Measurements from ENCODE around the gene UROS. TPM values are rescaled to one million over a fixed set of nuclear protein-coding genes. Genes with fewer than 3 reads are reported as not detected.

The UROS gene
- total RNA-seq, 1 donor from 2014 or later, result 50.6 TPM

- H3K4me3 Mint-ChIP-seq, result no peak overlapping the region
- H3K36me3 Mint-ChIP-seq (ENCODE audit: low read depth), result peaks cover 28% of the 10 kb centered on the region
- H3K27ac Mint-ChIP-seq, result no peak overlapping the region
- DNase-seq, result no peak
- peaks cover 8% of the 10 kb centered on the region for H3K4me1 Mint-ChIP-seq
- H3K27me3 Mint-ChIP-seq, result no peaks in the 10 kb centered on the region
- H3K9me3 Mint-ChIP-seq, result no peaks in the 10 kb centered on the region
- intact Hi-C loops (cut with micrococcal nuclease), result no loop called here
These were observed 6.5 kb downstream of the UROS start for GRCh38 chr10:125816548-125816947.

- Mint-ChIP-seq H3K27me3 (no peaks in the 10 kb centered on the region), H3K27ac (no peak overlapping the region), H3K36me3 (ENCODE audit: low read depth) (peaks cover 31% of the 10 kb centered on the region), H3K4me3 (no peak overlapping the region), H3K9me3 (no peaks in the 10 kb centered on the region), H3K4me1 (peaks cover 4% of the 10 kb centered on the region)
- no peak for DNase-seq
- intact Hi-C loops (cut with micrococcal nuclease), result no loop called here
These were observed 7.3 kb downstream of the UROS start for GRCh38 chr10:125815764-125816163.

GRCh38 chr10:125812128-125812750 is 10.8 kb downstream of the UROS start:
- Mint-ChIP-seq H3K27me3 (no peaks in the 10 kb centered on the region), H3K36me3 (ENCODE audit: low read depth) (peaks cover 48% of the 10 kb centered on the region), H3K4me3 (no peak overlapping the region), H3K27ac (no peak overlapping the region), H3K9me3 (peaks cover 3% of the 10 kb centered on the region), H3K4me1 (peaks cover 4% of the 10 kb centered on the region)
- no peak for DNase-seq
- intact Hi-C loops (cut with micrococcal nuclease), result no loop called here

- intact Hi-C loops (cut with micrococcal nuclease), result no loop called here
- Mint-ChIP-seq H3K9me3 (peaks cover 3% of the 10 kb centered on the region), H3K36me3 (ENCODE audit: low read depth) (peaks cover 57% of the 10 kb centered on the region), H3K27ac (no peak overlapping the region), H3K4me1 (peaks cover 3% of the 10 kb centered on the region), H3K4me3 (no peak overlapping the region), H3K27me3 (no peaks in the 10 kb centered on the region)
- DNase-seq, result no peak
These were observed 11.8 kb downstream of the UROS start for GRCh38 chr10:125811251-125811650.

GRCh38 chr10:125808047-125808446 is 15.0 kb downstream of the UROS start:
- Mint-ChIP-seq H3K4me3 (no peak overlapping the region), H3K4me1 (peaks cover 3% of the 10 kb centered on the region)

GRCh38 chr10:125802739-125803138 is 20.3 kb downstream of the UROS start:
- H3K36me3 Mint-ChIP-seq (ENCODE audit: low read depth), result peaks cover 23% of the 10 kb centered on the region
- no peaks in the 10 kb centered on the region for H3K9me3 Mint-ChIP-seq
- H3K27me3 Mint-ChIP-seq, result no peaks in the 10 kb centered on the region
- intact Hi-C loops (cut with micrococcal nuclease), result no loop called here
- no peak for DNase-seq
- peaks cover 2% of the 10 kb centered on the region for H3K4me1 Mint-ChIP-seq
- H3K4me3 Mint-ChIP-seq, result no peak overlapping the region
- H3K27ac Mint-ChIP-seq, result no peak overlapping the region

More at GRCh38 chr10:125808047-125808446, 15.0 kb downstream of the UROS start:
- no peak overlapping the region for H3K27ac Mint-ChIP-seq
- peaks cover 3% of the 10 kb centered on the region for H3K9me3 Mint-ChIP-seq
- intact Hi-C loops (cut with micrococcal nuclease), result no loop called here
- DNase-seq, result no peak
- H3K36me3 Mint-ChIP-seq (ENCODE audit: low read depth), result peaks cover 35% of the 10 kb centered on the region
- H3K27me3 Mint-ChIP-seq, result no peaks in the 10 kb centered on the region

GRCh38 chr10:125802131-125802530 is 20.9 kb downstream of the UROS start:
- Mint-ChIP-seq H3K9me3 (no peaks in the 10 kb centered on the region), H3K4me1 (no peaks in the 10 kb centered on the region), H3K27ac (no peak overlapping the region), H3K27me3 (no peaks in the 10 kb centered on the region), H3K36me3 (ENCODE audit: low read depth) (peaks cover 17% of the 10 kb centered on the region), H3K4me3 (no peak overlapping the region)
- intact Hi-C loops (cut with micrococcal nuclease), result no loop called here
- no peak for DNase-seq

GRCh38 chr10:125801574-125801973 is 21.5 kb downstream of the UROS start:
- H3K4me1 Mint-ChIP-seq, result no peaks in the 10 kb centered on the region
- no peaks in the 10 kb centered on the region for H3K9me3 Mint-ChIP-seq
- no peak for DNase-seq
- H3K27ac Mint-ChIP-seq, result no peak overlapping the region
- intact Hi-C loops (cut with micrococcal nuclease), result no loop called here
- H3K36me3 Mint-ChIP-seq (ENCODE audit: low read depth), result peaks cover 11% of the 10 kb centered on the region
- H3K27me3 Mint-ChIP-seq, result no peaks in the 10 kb centered on the region
- H3K4me3 Mint-ChIP-seq, result no peak overlapping the region

GRCh38 chr10:125799451-125800182 is 23.4 kb downstream of the UROS start:
- H3K9me3 Mint-ChIP-seq, result no peaks in the 10 kb centered on the region
- no peak overlapping the region for H3K27ac Mint-ChIP-seq
- H3K27me3 Mint-ChIP-seq, result no peaks in the 10 kb centered on the region
- H3K4me1 Mint-ChIP-seq, result no peaks in the 10 kb centered on the region
- no peak overlapping the region for H3K4me3 Mint-ChIP-seq
- peaks cover 12% of the 10 kb centered on the region for H3K36me3 Mint-ChIP-seq (ENCODE audit: low read depth)
- no peak for DNase-seq
- intact Hi-C loops (cut with micrococcal nuclease), result no loop called here

GRCh38 chr10:125797994-125798662 is 24.9 kb downstream of the UROS start:
- H3K4me3 Mint-ChIP-seq, result no peak overlapping the region
- H3K9me3 Mint-ChIP-seq, result no peaks in the 10 kb centered on the region
- intact Hi-C loops (cut with micrococcal nuclease), result no loop called here
- DNase-seq, result no peak
- no peaks in the 10 kb centered on the region for H3K4me1 Mint-ChIP-seq
- H3K27me3 Mint-ChIP-seq, result no peaks in the 10 kb centered on the region
- H3K36me3 Mint-ChIP-seq (ENCODE audit: low read depth), result peaks cover 16% of the 10 kb centered on the region
- no peak overlapping the region for H3K27ac Mint-ChIP-seq

GRCh38 chr10:125797424-125797823 is 25.6 kb downstream of the UROS start:
- no peak overlapping the region for H3K27ac Mint-ChIP-seq
- no peak overlapping the region for H3K4me3 Mint-ChIP-seq
- intact Hi-C loops (cut with micrococcal nuclease), result no loop called here
- H3K27me3 Mint-ChIP-seq, result no peaks in the 10 kb centered on the region
- DNase-seq, result no peak
- no peaks in the 10 kb centered on the region for H3K9me3 Mint-ChIP-seq
- H3K4me1 Mint-ChIP-seq, result no peaks in the 10 kb centered on the region
- peaks cover 17% of the 10 kb centered on the region for H3K36me3 Mint-ChIP-seq (ENCODE audit: low read depth)

- Mint-ChIP-seq H3K27ac (no peak overlapping the region), H3K27me3 (no peaks in the 10 kb centered on the region), H3K36me3 (ENCODE audit: low read depth) (peaks cover 23% of the 10 kb centered on the region), H3K4me1 (no peaks in the 10 kb centered on the region), H3K4me3 (no peak overlapping the region), H3K9me3 (no peaks in the 10 kb centered on the region)
- intact Hi-C loops (cut with micrococcal nuclease), result no loop called here
- no peak for DNase-seq
These were observed 27.3 kb downstream of the UROS start for GRCh38 chr10:125795637-125796190.

- no peak for DNase-seq
- peaks cover 23% of the 10 kb centered on the region for H3K36me3 Mint-ChIP-seq (ENCODE audit: low read depth)
- H3K27ac Mint-ChIP-seq, result no peak overlapping the region
- H3K4me1 Mint-ChIP-seq, result no peaks in the 10 kb centered on the region
- intact Hi-C loops (cut with micrococcal nuclease), result no loop called here
- H3K4me3 Mint-ChIP-seq, result no peak overlapping the region
- no peaks in the 10 kb centered on the region for H3K27me3 Mint-ChIP-seq
- H3K9me3 Mint-ChIP-seq, result no peaks in the 10 kb centered on the region
These were observed 27.9 kb downstream of the UROS start for GRCh38 chr10:125795128-125795527.

Data from activated CD4-positive, alpha-beta T cell treated with anti-CD3 and anti-CD28 coated beads, Interleukin-2, amount 10 ng/mL, durations not matched to agents 24 days and 14 days (primary cell).